IPS-15b (cell line): ENCODE data around the gene C16orf89.

Experiments
- H3K27me3 ChIP-seq: one replicate; pipeline ENCODE4 v1.6.1; 2013; ENCODE audit warnings: low read length; ENCODE audit not compliant: control insufficient read depth, insufficient read depth
- H3K36me3 ChIP-seq: one replicate; pipeline ENCODE4 v1.6.1; 2013; ENCODE audit warnings: low read length; ENCODE audit not compliant: control insufficient read depth, insufficient read depth
- H3K4me1 ChIP-seq: one replicate; pipeline ENCODE4 v1.6.1; 2013; ENCODE audit warnings: mild to moderate bottlenecking, low read length; ENCODE audit not compliant: control insufficient read depth, insufficient read depth
- H3K4me3 ChIP-seq: one replicate; pipeline ENCODE4 v1.5.1; 2013; ENCODE audit warnings: low read depth, low read length
- H3K9ac ChIP-seq: one replicate; pipeline ENCODE4 v1.6.1; 2013; ENCODE audit warnings: low read depth, mild to moderate bottlenecking, low read length
- H3K9me3 ChIP-seq: one replicate; pipeline ENCODE4 v1.6.1; 2013; ENCODE audit warnings: mild to moderate bottlenecking, low read length; ENCODE audit not compliant: control insufficient read depth, insufficient read depth

Gene C16orf89

GRCh38 chr16:5018793-5019192 lies 47.0 kb downstream of the C16orf89 start:
- H3K27me3 ChIP-seq, result no peaks in the 10 kb centered on the region
- no peak overlapping the region for H3K4me3 ChIP-seq
- no peaks in the 10 kb centered on the region for H3K9me3 ChIP-seq

GRCh38 chr16:5017678-5017969 lies 48.1 kb downstream of the C16orf89 start:
- no peaks in the 10 kb centered on the region for H3K4me1 ChIP-seq
- H3K9me3 ChIP-seq, result no peaks in the 10 kb centered on the region
- no peaks in the 10 kb centered on the region for H3K36me3 ChIP-seq
- no peak overlapping the region for H3K4me3 ChIP-seq
- H3K9ac ChIP-seq, result no peak overlapping the region
- no peaks in the 10 kb centered on the region for H3K27me3 ChIP-seq

More at GRCh38 chr16:5018793-5019192, 47.0 kb downstream of the C16orf89 start:
- no peak overlapping the region for H3K9ac ChIP-seq
- no peaks in the 10 kb centered on the region for H3K36me3 ChIP-seq
- H3K4me1 ChIP-seq, result no peaks in the 10 kb centered on the region

GRCh38 chr16:5016967-5017677 lies 48.6 kb downstream of the C16orf89 start:
- H3K4me3 ChIP-seq, result no peak overlapping the region
- H3K36me3 ChIP-seq, result no peaks in the 10 kb centered on the region
- H3K9ac ChIP-seq, result no peak overlapping the region
- no peaks in the 10 kb centered on the region for H3K4me1 ChIP-seq
- H3K27me3 ChIP-seq, result no peaks in the 10 kb centered on the region
- H3K9me3 ChIP-seq, result no peaks in the 10 kb centered on the region

- H3K4me1 ChIP-seq, result peaks cover 3% of the 10 kb centered on the region
- H3K27me3 ChIP-seq, result no peaks in the 10 kb centered on the region
- no peak overlapping the region for H3K9ac ChIP-seq
- no peaks in the 10 kb centered on the region for H3K36me3 ChIP-seq
- H3K9me3 ChIP-seq, result no peaks in the 10 kb centered on the region
- H3K4me3 ChIP-seq, result no peak overlapping the region
Observed at GRCh38 chr16:5015887-5016286, 49.9 kb downstream of the C16orf89 start.

- Histone ChIP-seq H3K27me3 (no peaks in the 10 kb centered on the region), H3K4me3 (no peak overlapping the region), H3K9me3 (no peaks in the 10 kb centered on the region), H3K9ac (no peak overlapping the region), H3K36me3 (no peaks in the 10 kb centered on the region), H3K4me1 (peaks cover 3% of the 10 kb centered on the region)
Observed at GRCh38 chr16:5015351-5015750, 50.4 kb downstream of the C16orf89 start.

- Histone ChIP-seq H3K9ac (no peak overlapping the region), H3K36me3 (no peaks in the 10 kb centered on the region), H3K4me3 (no peak overlapping the region), H3K9me3 (no peaks in the 10 kb centered on the region), H3K4me1 (peaks cover 3% of the 10 kb centered on the region), H3K27me3 (no peaks in the 10 kb centered on the region)
Observed at GRCh38 chr16:5012887-5013286, 52.9 kb downstream of the C16orf89 start.

- H3K9me3 ChIP-seq, result no peaks in the 10 kb centered on the region
- H3K36me3 ChIP-seq, result no peaks in the 10 kb centered on the region
- H3K27me3 ChIP-seq, result no peaks in the 10 kb centered on the region
- H3K4me1 ChIP-seq, result peaks cover 3% of the 10 kb centered on the region
- H3K9ac ChIP-seq, result no peak overlapping the region
- no peak overlapping the region for H3K4me3 ChIP-seq
Observed at GRCh38 chr16:5011637-5012036, 54.1 kb downstream of the C16orf89 start.

GRCh38 chr16:5010576-5011329 lies 55.0 kb downstream of the C16orf89 start:
- Histone ChIP-seq H3K4me1 (peaks cover 3% of the 10 kb centered on the region), H3K9me3 (no peaks in the 10 kb centered on the region), H3K36me3 (no peaks in the 10 kb centered on the region), H3K4me3 (no peak overlapping the region), H3K27me3 (no peaks in the 10 kb centered on the region), H3K9ac (no peak overlapping the region)

GRCh38 chr16:5008311-5008731 lies 57.4 kb downstream of the C16orf89 start:
- H3K27me3 ChIP-seq, result no peaks in the 10 kb centered on the region
- H3K36me3 ChIP-seq, result no peaks in the 10 kb centered on the region
- no peak overlapping the region for H3K9ac ChIP-seq
- H3K4me1 ChIP-seq, result peaks cover 3% of the 10 kb centered on the region
- no peak overlapping the region for H3K4me3 ChIP-seq
- no peaks in the 10 kb centered on the region for H3K9me3 ChIP-seq

GRCh38 chr16:5007256-5007655 lies 58.5 kb downstream of the C16orf89 start:
- Histone ChIP-seq H3K36me3 (no peaks in the 10 kb centered on the region), H3K4me3 (no peak overlapping the region), H3K9ac (no peak overlapping the region), H3K4me1 (peaks cover 3% of the 10 kb centered on the region), H3K9me3 (no peaks in the 10 kb centered on the region), H3K27me3 (no peaks in the 10 kb centered on the region)

GRCh38 chr16:5006348-5007193 lies 59.2 kb downstream of the C16orf89 start:
- no peak overlapping the region for H3K4me3 ChIP-seq
- no peaks in the 10 kb centered on the region for H3K9me3 ChIP-seq
- no peak overlapping the region for H3K9ac ChIP-seq
- no peaks in the 10 kb centered on the region for H3K27me3 ChIP-seq
- H3K4me1 ChIP-seq, result peaks cover 3% of the 10 kb centered on the region
- H3K36me3 ChIP-seq, result no peaks in the 10 kb centered on the region
